Liver (tissue), 9 donors: ENCODE data around the gene ATXN10. TPM values are rescaled to one million over a fixed set of nuclear protein-coding genes. Genes with fewer than 3 reads are reported as not detected.

ENCODE experiments used
- DNase-seq: peaks from one replicate; pipeline ENCODE4 v3.0.0-alpha.2; 2017; ENCODE audit warnings: low spot score
- H3K27ac ChIP-seq, 2 donors: one replicate each; pipeline ENCODE4 v1.7.0; 2013; ENCODE audit warnings: inconsistent platforms in 2 of 2, low read length in 2 of 2, control low read depth in 1 of 2, low read depth in 1 of 2, mild to moderate bottlenecking in 1 of 2
- H3K27me3 ChIP-seq, 4 donors: one replicate each; pipeline versions ENCODE4 v1.6.1 to v1.7.0; 2013; ENCODE audit warnings: low read length in 3 of 4, inconsistent platforms in 1 of 4, mild to moderate bottlenecking in 1 of 4, moderate library complexity in 1 of 4; ENCODE audit not compliant: control insufficient read depth in 4 of 4, insufficient read depth in 4 of 4
- H3K36me3 ChIP-seq, 4 donors: one replicate each; pipeline versions ENCODE4 v1.6.1 to v1.7.0; 2013; ENCODE audit warnings: low read length in 3 of 4, mild to moderate bottlenecking in 3 of 4, low read depth in 1 of 4, moderate library complexity in 1 of 4; ENCODE audit not compliant: control insufficient read depth in 4 of 4, insufficient read depth in 3 of 4
- H3K4me1 ChIP-seq, 4 donors: one replicate each; pipeline versions ENCODE4 v1.6.1 to v1.7.0; 2013; ENCODE audit warnings: low read length in 3 of 4, mild to moderate bottlenecking in 3 of 4, moderate library complexity in 1 of 4; ENCODE audit not compliant: control insufficient read depth in 4 of 4, insufficient read depth in 4 of 4
- H3K4me3 ChIP-seq, 3 donors: one replicate each; pipeline versions ENCODE4 v1.6.1 to v1.7.0; 2013; ENCODE audit warnings: low read length in 3 of 3, control low read depth in 1 of 3, low read depth in 1 of 3, mild to moderate bottlenecking in 1 of 3
- H3K9ac ChIP-seq, 2 donors: one replicate each; pipeline ENCODE4 v1.7.0; 2013; ENCODE audit warnings: low read length in 2 of 2, mild to moderate bottlenecking in 2 of 2, moderate library complexity in 2 of 2, control low read depth in 1 of 2, low read depth in 1 of 2
- H3K9me3 ChIP-seq, 4 donors: one replicate each; pipeline versions ENCODE4 v1.6.1 to v1.7.0; 2013; ENCODE audit warnings: low read length in 3 of 4; ENCODE audit not compliant: control insufficient read depth in 4 of 4
- EGR1 ChIP-seq, 2 donors: IDR thresholded peaks; 2 replicates each; pipeline ENCODE4 v1.6.1; 2016 to 2018; ENCODE audit warnings: antibody characterized with exemption in 2 of 2, low read depth in 2 of 2
- FOXA1 ChIP-seq: IDR thresholded peaks from 2 replicates; pipeline ENCODE4 v1.6.1; 2016; ENCODE audit warnings: antibody characterized with exemption
- FOXA2 ChIP-seq: IDR thresholded peaks from 2 replicates; pipeline ENCODE4 v1.6.1; 2016; ENCODE audit warnings: antibody characterized with exemption
- GABPA ChIP-seq, 2 donors: IDR thresholded peaks in 1 of 2; conservative IDR thresholded peaks in 1 of 2; 2 replicates each; pipeline ENCODE4 v1.6.1; 2016; ENCODE audit warnings: antibody characterized with exemption in 2 of 2, mild to moderate bottlenecking in 1 of 2, moderate library complexity in 1 of 2
- HNF4A ChIP-seq, 2 donors: conservative IDR thresholded peaks; 2 replicates each; pipeline ENCODE4 v1.6.1; 2016; ENCODE audit warnings: antibody characterized with exemption in 2 of 2, mild to moderate bottlenecking in 2 of 2
- HNF4G ChIP-seq: IDR thresholded peaks from 2 replicates; pipeline ENCODE4 v1.6.1; 2016; ENCODE audit warnings: antibody characterized with exemption
- JUND ChIP-seq, 2 donors: IDR thresholded peaks; 2 replicates each; pipeline ENCODE4 v1.6.1; 2016; ENCODE audit warnings: antibody characterized with exemption in 2 of 2
- MAX ChIP-seq: IDR thresholded peaks from 2 replicates; pipeline ENCODE4 v1.6.1; 2016; ENCODE audit warnings: antibody characterized with exemption
- NR2F2 ChIP-seq: IDR thresholded peaks from 2 replicates; pipeline ENCODE4 v1.6.1; 2016; ENCODE audit warnings: antibody characterized with exemption
- RAD21 ChIP-seq, 2 donors: IDR thresholded peaks; 2 replicates each; pipeline ENCODE4 v1.6.1; 2016; ENCODE audit warnings: antibody characterized with exemption in 2 of 2, mild to moderate bottlenecking in 2 of 2
- REST ChIP-seq: IDR thresholded peaks from 2 replicates; pipeline ENCODE4 v1.6.1; 2016; ENCODE audit warnings: antibody characterized with exemption, mild to moderate bottlenecking
- RXRA ChIP-seq, 2 donors: IDR thresholded peaks; 2 replicates each; pipeline ENCODE4 v1.6.1; 2017 to 2018; ENCODE audit warnings: antibody characterized with exemption in 2 of 2, mild to moderate bottlenecking in 1 of 2
- SP1 ChIP-seq: IDR thresholded peaks from 2 replicates; pipeline ENCODE4 v1.6.1; 2018; ENCODE audit warnings: antibody characterized with exemption, mild to moderate bottlenecking
- TAF1 ChIP-seq: conservative IDR thresholded peaks from 2 replicates; pipeline ENCODE4 v1.6.1; 2016; ENCODE audit warnings: antibody characterized with exemption, mild to moderate bottlenecking
- YY1 ChIP-seq: IDR thresholded peaks from 2 replicates; pipeline ENCODE4 v1.6.1; 2016; ENCODE audit warnings: antibody characterized with exemption, mild to moderate bottlenecking
- WGBS: extraction: QIAGEN DNeasy Blood & Tissue Kit; methylation state at CpG from one replicate; pipeline ENCODE4 v1.1.7; 2013; 5-methylcytosine and 5-hydroxymethylcytosine counted together
- polyA plus RNA-seq, 2 donors: library from polyadenylated mRNA; stranded (reverse) in 1 of 2; unstranded in 1 of 2; fragments of 200-250 nt in 1 of 2; fragments of >200 nt in 1 of 2; fragmentation: Nextera tagmentation in 1 of 2; extraction: Ambion mirVana in 1 of 2; gene quantifications; one replicate each; pipeline versions ENCODE4 v1.2.1 to v1.2.3, GENCODE V29; 2013 to 2015
- total RNA-seq, 2 donors: library from RNA; depleted of rRNA; stranded (reverse); fragments of >200 nt; gene quantifications; one replicate each; pipeline ENCODE4 v1.2.3, GENCODE V29; 2014
- TF ChIP-seq, protein P1 (sequence below): IDR thresholded peaks from 2 replicates; pipeline ENCODE4 v1.6.1; 2016; ENCODE audit warnings: antibody characterized with exemption
- TF ChIP-seq, protein P2 (sequence below): fragments of 150-350 bp; IDR thresholded peaks from 2 replicates; pipeline ENCODE4 v1.5.1; 2017; ENCODE audit warnings: improper control_type of control experiment, low read depth, low read length; ENCODE audit not compliant: missing input control
- TF ChIP-seq, protein P3 (sequence below): IDR thresholded peaks from 2 replicates; pipeline ENCODE4 v1.6.1; 2016; ENCODE audit warnings: antibody characterized with exemption
- donor health status: healthy.
- donor health status: healthy.
- donor health status: healthy.
- donor health status: healthy.
- donor health status: healthy.

ATXN10 gene
- total and polyA plus RNA-seq, 4 donors = 34.9 to 100 (median 69.7) TPM

DNA sequence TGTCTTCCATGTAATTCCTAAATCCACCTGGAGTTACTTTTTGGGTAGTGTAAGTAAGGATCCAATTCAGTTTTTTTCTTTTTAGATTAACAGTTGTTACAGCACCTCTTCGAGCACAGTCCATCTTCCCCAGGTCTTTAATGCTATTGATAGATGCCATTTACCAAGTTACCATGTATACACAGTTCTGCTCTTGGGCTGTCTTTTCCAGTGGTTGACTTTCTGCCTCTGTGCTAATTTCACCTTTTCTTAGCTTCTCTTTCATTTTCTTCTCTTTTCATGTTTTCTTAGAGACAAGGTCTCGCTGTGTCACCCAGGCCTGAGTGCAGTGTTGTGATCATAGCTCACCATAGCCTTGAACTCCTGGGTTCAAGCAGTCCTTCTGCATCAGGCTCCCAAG is 12.0 kb downstream of the ATXN10 start (continued):
- no peak for TF ChIP-seq HNF4A (conservative IDR thresholded peaks at IDR 0.05)

DNA sequence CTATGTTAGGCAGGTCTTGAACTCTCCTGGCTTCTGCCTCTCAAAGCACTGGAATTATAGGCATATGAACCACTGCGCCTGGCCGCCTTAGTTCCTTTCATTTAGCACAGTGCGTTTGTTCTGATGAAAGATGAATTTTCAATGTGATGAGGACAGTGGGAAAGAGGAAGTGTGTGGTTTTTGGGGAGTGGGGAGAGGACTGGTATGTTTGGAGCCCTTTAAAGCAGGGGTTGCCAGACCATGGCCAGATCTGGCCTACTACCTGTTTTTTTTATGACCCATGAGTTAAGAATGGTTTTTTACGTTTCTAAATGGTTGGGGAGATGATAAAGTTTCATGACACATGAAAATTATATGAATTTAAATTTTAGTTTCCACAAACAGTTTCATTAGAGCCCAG is 12.5 kb downstream of the ATXN10 start:
- no peaks in the 10 kb centered on the region for H3K36me3 ChIP-seq
- no peaks in the 10 kb centered on the region for H3K27me3 ChIP-seq
- no peaks in the 10 kb centered on the region for H3K9me3 ChIP-seq
- DNase-seq = no peak
- no peak overlapping the region for H3K27ac ChIP-seq
- H3K4me1 ChIP-seq = peaks cover 2 to 21% (median 11%) of the 10 kb centered on the region in 4 donors
- no peak overlapping the region for H3K4me3 ChIP-seq
- WGBS = 85% methylated on average over 4 of the region's 4 CpGs
- TF ChIP-seq SP1 (no peak), JUND (IDR thresholded peaks at IDR 0.05) (no peak), FOXA2 (no peak), EGR1 (IDR thresholded peaks at IDR 0.05; ENCODE audit: low read depth in 2 of 2) (no peak), TAF1 (no peak)
- H3K9ac ChIP-seq = no peak overlapping the region

DNA sequence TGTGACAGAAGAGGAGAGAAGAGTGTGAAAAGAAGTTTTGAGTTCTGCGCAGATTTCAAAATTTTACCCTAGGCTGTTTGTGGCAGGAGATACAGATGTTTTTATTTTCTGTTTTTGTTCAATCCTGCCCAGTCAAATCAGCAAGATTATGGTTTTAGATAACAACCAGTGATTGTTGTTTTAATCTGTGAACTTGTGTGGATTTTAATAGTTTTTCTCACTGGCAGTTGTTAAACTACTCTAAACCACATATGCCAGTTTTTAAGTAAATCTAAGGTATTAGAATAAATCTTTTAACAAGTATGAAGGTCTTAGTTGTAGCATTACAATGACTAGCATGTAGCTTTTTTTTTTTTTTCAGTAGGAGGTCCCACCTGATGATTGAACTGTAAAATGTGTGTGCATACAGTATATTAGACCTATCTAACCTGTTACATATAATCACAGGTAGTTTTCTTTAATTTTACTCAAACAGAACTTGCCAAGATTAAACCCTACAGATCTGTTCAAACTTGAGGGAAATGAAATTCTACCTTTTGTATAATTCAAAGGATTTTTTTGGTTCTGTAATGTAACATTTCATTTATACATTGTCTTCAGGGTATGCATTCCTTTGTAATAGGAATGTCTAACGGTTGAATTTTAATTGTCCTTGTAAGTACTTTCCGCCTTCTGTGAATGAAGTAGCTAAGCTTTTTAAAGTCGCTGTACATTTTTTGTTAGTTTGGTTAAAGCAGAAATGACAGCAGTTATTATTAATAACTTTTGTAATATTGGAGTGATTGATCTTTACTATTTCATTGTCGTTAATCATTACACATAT is 13.3 kb downstream of the ATXN10 start:
- no peak overlapping the region for H3K27ac ChIP-seq
- H3K36me3 ChIP-seq = no peaks in the 10 kb centered on the region
- no peak overlapping the region for H3K9ac ChIP-seq
- peaks cover 2 to 23% (median 12%) of the 10 kb centered on the region in 4 donors for H3K4me1 ChIP-seq
- no peak overlapping the region for H3K4me3 ChIP-seq
- H3K27me3 ChIP-seq = no peaks in the 10 kb centered on the region
- no peak for DNase-seq
- TF ChIP-seq MAX (no peak), REST (no peak), RAD21 (IDR thresholded peaks at IDR 0.05) (no peak), HNF4A (conservative IDR thresholded peaks at IDR 0.05) (no peak), EGR1 (IDR thresholded peaks at IDR 0.05; ENCODE audit: low read depth in 2 of 2) (no peak), FOXA1 (no peak), FOXA2 (no peak), YY1 (no peak), RXRA (IDR thresholded peaks at IDR 0.05) (no peak), SP1 (no peak), GABPA (IDR thresholded peaks at IDR 0.05 in 1 of 2, conservative IDR thresholded peaks at IDR 0.05 in 1 of 2) (no peak), HNF4G (no peak), TAF1 (no peak), NR2F2 (no peak), JUND (IDR thresholded peaks at IDR 0.05) (no peak)
- TF ChIP-seq, protein P1, sequence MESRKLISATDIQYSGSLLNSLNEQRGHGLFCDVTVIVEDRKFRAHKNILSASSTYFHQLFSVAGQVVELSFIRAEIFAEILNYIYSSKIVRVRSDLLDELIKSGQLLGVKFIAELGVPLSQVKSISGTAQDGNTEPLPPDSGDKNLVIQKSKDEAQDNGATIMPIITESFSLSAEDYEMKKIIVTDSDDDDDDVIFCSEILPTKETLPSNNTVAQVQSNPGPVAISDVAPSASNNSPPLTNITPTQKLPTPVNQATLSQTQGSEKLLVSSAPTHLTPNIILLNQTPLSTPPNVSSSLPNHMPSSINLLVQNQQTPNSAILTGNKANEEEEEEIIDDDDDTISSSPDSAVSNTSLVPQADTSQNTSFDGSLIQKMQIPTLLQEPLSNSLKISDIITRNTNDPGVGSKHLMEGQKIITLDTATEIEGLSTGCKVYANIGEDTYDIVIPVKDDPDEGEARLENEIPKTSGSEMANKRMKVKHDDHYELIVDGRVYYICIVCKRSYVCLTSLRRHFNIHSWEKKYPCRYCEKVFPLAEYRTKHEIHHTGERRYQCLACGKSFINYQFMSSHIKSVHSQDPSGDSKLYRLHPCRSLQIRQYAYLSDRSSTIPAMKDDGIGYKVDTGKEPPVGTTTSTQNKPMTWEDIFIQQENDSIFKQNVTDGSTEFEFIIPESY = no peak
- TF ChIP-seq, protein P2, sequence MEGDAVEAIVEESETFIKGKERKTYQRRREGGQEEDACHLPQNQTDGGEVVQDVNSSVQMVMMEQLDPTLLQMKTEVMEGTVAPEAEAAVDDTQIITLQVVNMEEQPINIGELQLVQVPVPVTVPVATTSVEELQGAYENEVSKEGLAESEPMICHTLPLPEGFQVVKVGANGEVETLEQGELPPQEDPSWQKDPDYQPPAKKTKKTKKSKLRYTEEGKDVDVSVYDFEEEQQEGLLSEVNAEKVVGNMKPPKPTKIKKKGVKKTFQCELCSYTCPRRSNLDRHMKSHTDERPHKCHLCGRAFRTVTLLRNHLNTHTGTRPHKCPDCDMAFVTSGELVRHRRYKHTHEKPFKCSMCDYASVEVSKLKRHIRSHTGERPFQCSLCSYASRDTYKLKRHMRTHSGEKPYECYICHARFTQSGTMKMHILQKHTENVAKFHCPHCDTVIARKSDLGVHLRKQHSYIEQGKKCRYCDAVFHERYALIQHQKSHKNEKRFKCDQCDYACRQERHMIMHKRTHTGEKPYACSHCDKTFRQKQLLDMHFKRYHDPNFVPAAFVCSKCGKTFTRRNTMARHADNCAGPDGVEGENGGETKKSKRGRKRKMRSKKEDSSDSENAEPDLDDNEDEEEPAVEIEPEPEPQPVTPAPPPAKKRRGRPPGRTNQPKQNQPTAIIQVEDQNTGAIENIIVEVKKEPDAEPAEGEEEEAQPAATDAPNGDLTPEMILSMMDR = no peak
- TF ChIP-seq, protein P3, sequence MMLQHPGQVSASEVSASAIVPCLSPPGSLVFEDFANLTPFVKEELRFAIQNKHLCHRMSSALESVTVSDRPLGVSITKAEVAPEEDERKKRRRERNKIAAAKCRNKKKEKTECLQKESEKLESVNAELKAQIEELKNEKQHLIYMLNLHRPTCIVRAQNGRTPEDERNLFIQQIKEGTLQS = no peak
- no peaks in the 10 kb centered on the region for H3K9me3 ChIP-seq
- 96% methylated on average over 5 of the region's 5 CpGs for WGBS
